Measurements from ENCODE around the gene MT1E.

DNA sequence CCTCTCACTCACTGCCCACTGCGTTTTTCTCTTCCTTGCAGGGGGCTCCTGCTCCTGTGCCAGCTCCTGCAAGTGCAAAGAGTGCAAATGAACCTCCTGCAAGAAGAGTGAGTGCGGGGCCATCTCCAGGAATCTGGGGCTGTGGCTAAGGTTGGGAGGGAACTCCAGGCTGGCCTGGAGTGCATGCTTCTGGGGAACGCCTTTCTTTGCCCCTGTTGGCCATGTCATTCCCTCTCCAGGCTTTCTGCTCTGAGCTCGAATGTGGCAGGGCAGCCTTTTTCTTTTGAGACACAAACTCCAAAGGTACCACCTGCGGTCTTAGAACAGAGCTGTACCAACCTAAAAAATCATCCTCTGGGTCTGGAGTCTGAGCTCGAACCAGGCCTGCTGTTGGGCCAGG is 7.4 kb upstream of the MT1E start:
- no peak for TF ChIP-seq POLR2A (IDR thresholded peaks at IDR 0.05)
- TF ChIP-seq, protein P1, sequence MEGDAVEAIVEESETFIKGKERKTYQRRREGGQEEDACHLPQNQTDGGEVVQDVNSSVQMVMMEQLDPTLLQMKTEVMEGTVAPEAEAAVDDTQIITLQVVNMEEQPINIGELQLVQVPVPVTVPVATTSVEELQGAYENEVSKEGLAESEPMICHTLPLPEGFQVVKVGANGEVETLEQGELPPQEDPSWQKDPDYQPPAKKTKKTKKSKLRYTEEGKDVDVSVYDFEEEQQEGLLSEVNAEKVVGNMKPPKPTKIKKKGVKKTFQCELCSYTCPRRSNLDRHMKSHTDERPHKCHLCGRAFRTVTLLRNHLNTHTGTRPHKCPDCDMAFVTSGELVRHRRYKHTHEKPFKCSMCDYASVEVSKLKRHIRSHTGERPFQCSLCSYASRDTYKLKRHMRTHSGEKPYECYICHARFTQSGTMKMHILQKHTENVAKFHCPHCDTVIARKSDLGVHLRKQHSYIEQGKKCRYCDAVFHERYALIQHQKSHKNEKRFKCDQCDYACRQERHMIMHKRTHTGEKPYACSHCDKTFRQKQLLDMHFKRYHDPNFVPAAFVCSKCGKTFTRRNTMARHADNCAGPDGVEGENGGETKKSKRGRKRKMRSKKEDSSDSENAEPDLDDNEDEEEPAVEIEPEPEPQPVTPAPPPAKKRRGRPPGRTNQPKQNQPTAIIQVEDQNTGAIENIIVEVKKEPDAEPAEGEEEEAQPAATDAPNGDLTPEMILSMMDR (IDR thresholded peaks at IDR 0.05) = no peak
